AG04450 (cell line): ENCODE measurements around the gene MYH10. TPM values are rescaled to one million over a fixed set of nuclear protein-coding genes. Genes with fewer than 3 reads are reported as not detected.

Source experiments
- CTCF ChIA-PET: fragments of 300-600, 350-600 bp; formaldehyde crosslinking; extraction: SDS; loops from one replicate; lab custom pipeline; 2022; ENCODE audit warnings: antibody characterized with exemption, inconsistent platforms; lab: Charles Lee
- POLR2A ChIA-PET: fragments of 350-600 bp; formaldehyde crosslinking; extraction: SDS; loops from one replicate; lab custom pipeline; 2021; ENCODE audit warnings: antibody characterized with exemption, inconsistent platforms; lab: Yijun Ruan, JAX
- DNase-seq: peaks from one replicate; pipeline ENCODE4 v3.0.0-alpha.2; 2011; ENCODE audit warnings: low read depth, low spot score
- H3K27ac ChIP-seq: one replicate; pipeline ENCODE4 v1.5.1; 2012; ENCODE audit warnings: low read depth, low read length, control low read depth
- H3K27me3 ChIP-seq: one replicate; pipeline ENCODE4 v1.6.0; 2012; ENCODE audit warnings: low read length; ENCODE audit not compliant: control insufficient read depth, insufficient read depth
- H3K4me3 ChIP-seq: 2 replicates; pipeline ENCODE4 v1.5.1; 2011; ENCODE audit warnings: mild to moderate bottlenecking, low read depth, low read length, control low read depth
- H3K9me3 ChIP-seq: 2 replicates; pipeline ENCODE4 v1.5.1; 2012; ENCODE audit warnings: low read length; ENCODE audit not compliant: control insufficient read depth, insufficient read depth
- polyA plus RNA-seq: library from polyadenylated mRNA; depleted of rRNA; stranded (reverse); fragments of >200 nt; gene quantifications from 2 replicates; pipeline ENCODE4 v1.2.3, GENCODE V29; 2011
- TF ChIP-seq, protein P1 (sequence below): IDR thresholded peaks from 2 replicates; pipeline ENCODE4 v1.5.1; 2011; ENCODE audit warnings: low read depth, low read length, control low read depth, inconsistent platforms

Gene MYH10
- polyA plus RNA-seq, 1 experiment = 103 TPM

DNA sequence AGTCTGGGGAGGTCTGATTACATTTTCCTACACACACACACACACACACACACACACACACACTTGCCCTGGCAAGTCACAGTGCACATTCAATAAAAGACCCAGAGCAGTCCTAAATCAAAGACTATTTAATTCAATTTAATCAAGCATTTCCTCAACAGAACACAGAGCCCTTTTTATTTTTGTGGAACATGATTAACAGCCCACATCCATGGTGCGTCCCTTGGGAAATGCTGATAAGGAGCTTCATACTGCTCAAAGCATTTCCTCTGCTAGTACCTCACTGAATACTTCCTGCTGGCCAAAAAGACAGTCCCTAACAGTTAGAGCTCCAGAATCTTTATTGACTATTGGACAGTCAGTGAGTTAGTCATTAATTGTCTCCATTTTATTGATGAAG lies 43.1 kb upstream of the MYH10 start:
- POLR2A ChIA-PET = interaction anchor here (2.6 kb wide), 1 partner anchor 24 kb away, joined by 10 read pairs; no protein-coding TSS in a partner anchor
- DNase-seq = no peak
- TF ChIP-seq, protein P1, sequence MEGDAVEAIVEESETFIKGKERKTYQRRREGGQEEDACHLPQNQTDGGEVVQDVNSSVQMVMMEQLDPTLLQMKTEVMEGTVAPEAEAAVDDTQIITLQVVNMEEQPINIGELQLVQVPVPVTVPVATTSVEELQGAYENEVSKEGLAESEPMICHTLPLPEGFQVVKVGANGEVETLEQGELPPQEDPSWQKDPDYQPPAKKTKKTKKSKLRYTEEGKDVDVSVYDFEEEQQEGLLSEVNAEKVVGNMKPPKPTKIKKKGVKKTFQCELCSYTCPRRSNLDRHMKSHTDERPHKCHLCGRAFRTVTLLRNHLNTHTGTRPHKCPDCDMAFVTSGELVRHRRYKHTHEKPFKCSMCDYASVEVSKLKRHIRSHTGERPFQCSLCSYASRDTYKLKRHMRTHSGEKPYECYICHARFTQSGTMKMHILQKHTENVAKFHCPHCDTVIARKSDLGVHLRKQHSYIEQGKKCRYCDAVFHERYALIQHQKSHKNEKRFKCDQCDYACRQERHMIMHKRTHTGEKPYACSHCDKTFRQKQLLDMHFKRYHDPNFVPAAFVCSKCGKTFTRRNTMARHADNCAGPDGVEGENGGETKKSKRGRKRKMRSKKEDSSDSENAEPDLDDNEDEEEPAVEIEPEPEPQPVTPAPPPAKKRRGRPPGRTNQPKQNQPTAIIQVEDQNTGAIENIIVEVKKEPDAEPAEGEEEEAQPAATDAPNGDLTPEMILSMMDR = no peak
- Histone ChIP-seq H3K27me3 (no peaks in the 10 kb centered on the region), H3K27ac (no peak overlapping the region), H3K9me3 (no peaks in the 10 kb centered on the region), H3K4me3 (no peak overlapping the region)
- CTCF ChIA-PET = interaction anchor here (0.9 kb wide), 2 partner anchors 72 to 98 kb away, joined by 3 read pairs; no protein-coding TSS in a partner anchor

GRCh38 chr17:8672326-8672725 lies 41.8 kb upstream of the MYH10 start:
- ChIA-PET CTCF (no interaction called here), POLR2A (no interaction called here)
- TF ChIP-seq, protein P1 = no peak
- DNase-seq = no peak
- Histone ChIP-seq H3K9me3 (no peaks in the 10 kb centered on the region), H3K27ac (no peak overlapping the region), H3K4me3 (no peak overlapping the region), H3K27me3 (no peaks in the 10 kb centered on the region)

DNA sequence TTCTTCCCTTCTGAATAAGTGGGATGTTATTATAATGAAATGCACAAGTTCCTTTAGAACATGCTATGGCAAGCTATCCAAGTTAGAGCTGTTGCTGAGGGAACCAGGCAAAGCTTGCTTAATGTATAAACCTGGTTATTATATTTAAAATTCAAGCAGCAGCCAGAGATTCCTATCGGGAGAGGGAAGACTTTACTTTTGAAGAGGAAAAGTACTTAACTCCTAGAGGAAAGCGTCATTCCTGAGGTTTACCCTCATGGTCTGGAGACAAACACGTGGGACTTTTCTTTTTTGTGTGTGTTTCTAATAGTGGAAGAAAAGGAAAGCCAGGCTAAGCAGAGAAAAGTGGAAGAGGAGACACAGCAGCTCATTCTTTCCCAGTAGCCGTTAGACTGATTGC lies 39.9 kb upstream of the MYH10 start:
- no peak overlapping the region for H3K27ac ChIP-seq
- TF ChIP-seq, protein P1 = no peak
- no peaks in the 10 kb centered on the region for H3K9me3 ChIP-seq
- CTCF ChIA-PET = interaction anchor here (1.2 kb wide), 1 partner anchor 9 kb away, joined by 4 read pairs; no protein-coding TSS in a partner anchor
- peaks cover 4% of the 10 kb centered on the region for H3K27me3 ChIP-seq
- DNase-seq = no peak
- POLR2A ChIA-PET = no interaction called here
- no peak overlapping the region for H3K4me3 ChIP-seq

DNA sequence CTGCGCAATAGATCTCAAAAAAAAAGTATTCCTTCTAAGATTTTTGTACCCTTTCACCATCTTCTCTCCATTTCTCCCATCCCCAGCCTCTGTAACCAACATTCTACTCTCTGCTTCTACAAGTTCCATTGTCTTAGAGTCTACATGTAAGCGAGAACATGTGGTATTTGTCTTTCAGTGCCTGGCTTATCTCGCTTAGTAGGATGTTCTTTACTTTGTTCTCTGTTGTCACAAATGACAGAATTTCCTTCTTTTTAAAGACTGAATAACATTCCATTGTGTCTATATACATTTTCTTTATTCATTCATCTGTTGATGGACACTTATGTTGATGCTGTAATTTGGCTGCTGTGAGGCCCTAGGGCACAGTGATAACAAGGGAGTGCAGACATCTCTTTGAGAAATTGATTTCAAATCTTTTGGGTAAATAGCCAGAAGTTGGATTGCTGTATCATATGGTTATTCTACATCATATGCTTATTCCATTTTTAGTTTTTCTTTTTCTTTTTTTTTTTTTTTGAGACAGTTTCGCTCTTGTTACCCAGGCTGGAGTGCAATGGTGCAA lies 37.7 kb upstream of the MYH10 start:
- ChIA-PET CTCF (interaction anchor here (0.5 kb wide), 1 partner anchor 11 kb away, joined by 3 read pairs; no protein-coding TSS in a partner anchor), POLR2A (no interaction called here)
- no peak for DNase-seq
- TF ChIP-seq, protein P1 = no peak
- Histone ChIP-seq H3K9me3 (no peaks in the 10 kb centered on the region), H3K27ac (no peak overlapping the region), H3K27me3 (peaks cover 8% of the 10 kb centered on the region), H3K4me3 (no peak overlapping the region)

DNA sequence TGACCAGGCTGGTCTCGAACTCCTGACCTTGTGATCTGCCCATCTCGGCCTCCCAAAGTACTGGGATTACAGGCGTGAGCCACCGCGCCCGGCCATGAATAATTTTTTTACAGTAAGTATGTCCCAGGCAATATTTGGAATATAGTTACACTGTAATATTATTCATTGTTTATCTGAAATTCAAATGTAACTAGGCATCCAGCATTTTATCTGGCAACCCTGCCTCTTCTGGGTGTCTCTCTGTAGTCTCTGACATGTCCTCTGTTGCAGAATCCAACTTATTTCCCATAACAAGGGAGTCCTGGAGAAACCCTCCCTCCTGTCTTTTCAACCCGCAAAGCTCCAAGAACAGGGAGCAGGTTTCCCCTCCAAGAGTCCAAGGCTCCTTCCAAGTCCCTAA lies 36.9 kb upstream of the MYH10 start:
- TF ChIP-seq, protein P1 = no peak
- DNase-seq = no peak
- H3K4me3 ChIP-seq = no peak overlapping the region
- H3K27me3 ChIP-seq = peaks cover 8% of the 10 kb centered on the region
- no peak overlapping the region for H3K27ac ChIP-seq
- CTCF ChIA-PET = no interaction called here
- no peaks in the 10 kb centered on the region for H3K9me3 ChIP-seq
- POLR2A ChIA-PET = no interaction called here
